CD4-positive, alpha-beta T cell (primary cell): Measurements from ENCODE around the gene THADA. TPM values are rescaled to one million over a fixed set of nuclear protein-coding genes. Genes with fewer than 3 reads are reported as not detected.

Source experiments
- ATAC-seq: fragments of 200-7000 bp; cut with Tn5 transposase; one replicate; pipeline ENCODE4 v1.10.0; 2022; ENCODE audit warnings: mild to moderate bottlenecking; ENCODE audit not compliant: poor library complexity
- CTCF ChIA-PET: fragments of 350-600 bp; sonication (Branson Sonifier 250); formaldehyde crosslinking; loops from one replicate; lab custom pipeline; 2021; ENCODE audit warnings: antibody characterized with exemption, inconsistent platforms; lab: Charles Lee
- POLR2A ChIA-PET: fragments of 350-600 bp; sonication (Branson Sonifier 250); formaldehyde crosslinking; loops from one replicate; lab custom pipeline; 2021; ENCODE audit warnings: antibody characterized with exemption, inconsistent platforms; lab: Charles Lee
- DNase-seq, 14 experiments: peaks; one replicate each; pipeline ENCODE4 v3.0.0-alpha.2; 2013 to 2020; ENCODE audit warnings: mixed read lengths in 2 of 14
- H3K27ac ChIP-seq, 2 donors: one replicate each; pipeline versions ENCODE4 v1.5.1 to v1.7.0; 2013; ENCODE audit warnings: low read length in 2 of 2, low read depth in 1 of 2, mild to moderate bottlenecking in 1 of 2
- H3K27me3 ChIP-seq, 2 experiments: 1 replicate in 1 of 2; 2 replicates in 1 of 2; pipeline versions ENCODE4 v1.6.1 to v1.7.0; 2013; ENCODE audit warnings: low read length in 2 of 2, control low read depth in 1 of 2, mild to moderate bottlenecking in 1 of 2, moderate library complexity in 1 of 2; ENCODE audit not compliant: insufficient read depth in 2 of 2, control insufficient read depth in 1 of 2
- H3K36me3 ChIP-seq: one replicate; pipeline ENCODE4 v1.6.1; 2013; ENCODE audit warnings: low read length, control low read depth; ENCODE audit not compliant: insufficient read depth
- H3K4me1 ChIP-seq: one replicate; pipeline ENCODE4 v1.6.1; 2013; ENCODE audit warnings: low read length, control low read depth; ENCODE audit not compliant: insufficient read depth
- H3K4me3 ChIP-seq: one replicate; pipeline ENCODE4 v1.5.1; 2013; ENCODE audit warnings: mild to moderate bottlenecking, low read length, moderate library complexity
- H3K9me3 ChIP-seq, 2 experiments: 1 replicate in 1 of 2; 2 replicates in 1 of 2; pipeline versions ENCODE4 v1.6.1 to v1.7.0; 2013; ENCODE audit warnings: low read length in 2 of 2, mild to moderate bottlenecking in 2 of 2, control low read depth in 1 of 2, moderate library complexity in 1 of 2; ENCODE audit not compliant: control insufficient read depth in 1 of 2, insufficient read depth in 1 of 2
- H3K27ac Mint-ChIP-seq: one replicate; pipeline ENCODE4 v1.8.0; 2020; ENCODE audit warnings: mixed read lengths
- H3K27me3 Mint-ChIP-seq: one replicate; pipeline ENCODE4 v1.8.0; 2021; ENCODE audit warnings: mixed read lengths
- H3K36me3 Mint-ChIP-seq: one replicate; pipeline ENCODE4 v1.8.0; 2021; ENCODE audit warnings: low read depth, mixed read lengths
- H3K4me1 Mint-ChIP-seq: one replicate; pipeline ENCODE4 v1.8.0; 2021; ENCODE audit warnings: low read depth, mixed read lengths
- H3K4me3 Mint-ChIP-seq: one replicate; pipeline ENCODE4 v1.8.0; 2020; ENCODE audit warnings: mild to moderate bottlenecking, mixed read lengths
- H3K9me3 Mint-ChIP-seq: one replicate; pipeline ENCODE4 v1.8.0; 2020; ENCODE audit warnings: mixed read lengths
- CTCF ChIP-seq: fragments of 200-600 bp; IDR thresholded peaks from one replicate; pipeline ENCODE4 v1.8.0; 2022; ENCODE audit warnings: antibody characterized with exemption, mild to moderate bottlenecking
- intact Hi-C, 2 experiments: fragments of 100-400 bp; cut with DNase I in 1 of 2; cut with micrococcal nuclease in 1 of 2; formaldehyde crosslinking; loops; one replicate each; pipeline versions ENCODE4 v1.15.1 to v1.9.0; 2023 to 2025; cut with DNase I, micrococcal nuclease
- total RNA-seq, 174 experiments: library from RNA in 2 of 174; stranded (reverse) in 2 of 174; gene quantifications; one replicate each; pipeline ENCODE4 v1.2.3 and lab custom pipeline; 2021 to 2026

Gene THADA
- total RNA-seq, 2 experiments from 2014 or later: 29.3 to 32.9 TPM

GRCh38 chr2:43209204-43209717 lies 386.6 kb downstream of the THADA start:
- ATAC-seq: no peak
- intact Hi-C loops: no loop called here

GRCh38 chr2:43207553-43208300 lies 388.1 kb downstream of the THADA start:
- no peak overlapping the region for H3K4me3 ChIP-seq
- ChIA-PET CTCF (interaction anchor here (1.7 to 1.9 kb wide), 2 partner anchors 15 to 81 kb away, joined by 5 to 7 read pairs; no protein-coding TSS in a partner anchor), POLR2A (interaction anchor here (0.7 to 20.9 kb wide), 2 partner anchors 10 to 12 kb away, joined by 4 to 506 read pairs; partner anchors contain the start of gene ZFP36L2)
- H3K27me3 ChIP-seq: no peaks in the 10 kb centered on the region
- H3K27ac ChIP-seq: no peak overlapping the region
- H3K4me1 ChIP-seq: peaks cover 43% of the 10 kb centered on the region
- no peaks in the 10 kb centered on the region for H3K36me3 ChIP-seq
- no peak for ATAC-seq
- no peak for DNase-seq
- peaks cover 47% of the 10 kb centered on the region for H3K4me1 Mint-ChIP-seq
- H3K4me3 Mint-ChIP-seq: no peak overlapping the region
- no peaks in the 10 kb centered on the region for H3K9me3 Mint-ChIP-seq
- TF ChIP-seq CTCF: no peak
- H3K36me3 Mint-ChIP-seq: no peaks in the 10 kb centered on the region
- H3K27me3 Mint-ChIP-seq: no peaks in the 10 kb centered on the region
- H3K9me3 ChIP-seq: no peaks in the 10 kb centered on the region
- H3K27ac Mint-ChIP-seq: peak overlapping the region; percentile 39
- intact Hi-C loops: no loop called here

More at GRCh38 chr2:43209204-43209717, 386.6 kb downstream of the THADA start:
- Histone ChIP-seq H3K4me3 (no peak overlapping the region), H3K27me3 (no peaks in the 10 kb centered on the region), H3K27ac (no peak overlapping the region), H3K36me3 (no peaks in the 10 kb centered on the region), H3K4me1 (peaks cover 46% of the 10 kb centered on the region), H3K9me3 (no peaks in the 10 kb centered on the region)
- DNase-seq: no peak
- ChIA-PET CTCF (no interaction called here), POLR2A (interaction anchor here (0.8 to 21.5 kb wide), 6 partner anchors 9 to 1081 kb away, joined by 3 to 506 read pairs (median 11); partner anchors contain the start of gene ZFP36L2)
- H3K36me3 Mint-ChIP-seq: no peaks in the 10 kb centered on the region
- no peaks in the 10 kb centered on the region for H3K27me3 Mint-ChIP-seq
- H3K4me1 Mint-ChIP-seq: peaks cover 55% of the 10 kb centered on the region
- H3K9me3 Mint-ChIP-seq: no peaks in the 10 kb centered on the region
- no peak overlapping the region for H3K27ac Mint-ChIP-seq
- H3K4me3 Mint-ChIP-seq: no peak overlapping the region
- no peak for TF ChIP-seq CTCF

GRCh38 chr2:43206602-43207001 lies 389.2 kb downstream of the THADA start:
- H3K4me3 Mint-ChIP-seq: no peak overlapping the region
- Histone ChIP-seq H3K9me3 (no peaks in the 10 kb centered on the region), H3K27ac (no peak overlapping the region), H3K36me3 (no peaks in the 10 kb centered on the region), H3K27me3 (no peaks in the 10 kb centered on the region), H3K4me3 (no peak overlapping the region), H3K4me1 (peaks cover 42% of the 10 kb centered on the region)
- intact Hi-C loops: no loop called here
- H3K36me3 Mint-ChIP-seq: no peaks in the 10 kb centered on the region
- no peak for DNase-seq
- H3K9me3 Mint-ChIP-seq: no peaks in the 10 kb centered on the region
- POLR2A ChIA-PET: interaction anchor here (20.9 kb wide), 1 partner anchor 13 kb away, joined by 506 read pairs; the partner anchor contains the start of gene ZFP36L2
- no peak for ATAC-seq
- no peak overlapping the region for H3K27ac Mint-ChIP-seq
- TF ChIP-seq CTCF: no peak
- no peaks in the 10 kb centered on the region for H3K27me3 Mint-ChIP-seq
- CTCF ChIA-PET: interaction anchor here (1.7 to 1.9 kb wide), 2 partner anchors 14 to 80 kb away, joined by 5 to 7 read pairs; no protein-coding TSS in a partner anchor
- H3K4me1 Mint-ChIP-seq: peaks cover 47% of the 10 kb centered on the region
